Measurements from ENCODE around the gene UQCC5.

The UQCC5 gene

GRCh38 chr3:52536369-52537164 is at the start of gene UQCC5:
Gene UQCC5 (plus strand): TSS chr3:52536605. CDS start chr3:52536756, 151 bp downstream.
- peak; percentile 94 to 97 (median 97) for DNase-seq (ENCODE audit: low read depth in 2 of 3, low spot score in 1 of 3)

- no peak for DNase-seq (ENCODE audit: low read depth in 2 of 3, low spot score in 1 of 3)
These were observed 49.2 kb upstream of the UQCC5 start for GRCh38 chr3:52487050-52487787.

- no peak for DNase-seq (ENCODE audit: low read depth in 2 of 3, low spot score in 1 of 3)
These were observed 48.4 kb upstream of the UQCC5 start for GRCh38 chr3:52487788-52488691.

- no peak for DNase-seq (ENCODE audit: low read depth in 2 of 3, low spot score in 1 of 3)
These were observed 47.7 kb upstream of the UQCC5 start for GRCh38 chr3:52488746-52489145.

GRCh38 chr3:52489453-52489852 is 47.0 kb upstream of the UQCC5 start:
- no peak for DNase-seq (ENCODE audit: low read depth in 2 of 3, low spot score in 1 of 3)

GRCh38 chr3:52490035-52490938 is 46.1 kb upstream of the UQCC5 start:
- DNase-seq (ENCODE audit: low read depth in 2 of 3, low spot score in 1 of 3) = no peak

GRCh38 chr3:52490939-52491526 is 45.4 kb upstream of the UQCC5 start:
- no peak for DNase-seq (ENCODE audit: low read depth in 2 of 3, low spot score in 1 of 3)

GRCh38 chr3:52492059-52492458 is 44.3 kb upstream of the UQCC5 start:
- no peak for DNase-seq (ENCODE audit: low read depth in 2 of 3, low spot score in 1 of 3)

- no peak for DNase-seq (ENCODE audit: low read depth in 2 of 3, low spot score in 1 of 3)
These were observed 43.0 kb upstream of the UQCC5 start for GRCh38 chr3:52493232-52494017.

GRCh38 chr3:52494445-52494844 is 42.0 kb upstream of the UQCC5 start:
- DNase-seq (ENCODE audit: low read depth in 2 of 3, low spot score in 1 of 3) = no peak

GRCh38 chr3:52494886-52495495 is 41.4 kb upstream of the UQCC5 start, which contains the start of gene STAB1:
Gene STAB1 (plus strand): TSS chr3:52495338. CDS start chr3:52495414, 76 bp downstream.
- DNase-seq (ENCODE audit: low read depth in 2 of 3, low spot score in 1 of 3) = no peak

- DNase-seq (ENCODE audit: low read depth in 2 of 3, low spot score in 1 of 3) = no peak
These were observed 40.4 kb upstream of the UQCC5 start for GRCh38 chr3:52495777-52496602.

GRCh38 chr3:52498137-52499054 is 38.0 kb upstream of the UQCC5 start:
- no peak for DNase-seq (ENCODE audit: low read depth in 2 of 3, low spot score in 1 of 3)

- no peak for DNase-seq (ENCODE audit: low read depth in 2 of 3, low spot score in 1 of 3)
These were observed 35.4 kb upstream of the UQCC5 start for GRCh38 chr3:52501046-52501445.

- DNase-seq (ENCODE audit: low read depth in 2 of 3, low spot score in 1 of 3) = no peak
These were observed 34.4 kb upstream of the UQCC5 start for GRCh38 chr3:52502001-52502400.

GRCh38 chr3:52502808-52503350 is 33.5 kb upstream of the UQCC5 start:
- no peak for DNase-seq (ENCODE audit: low read depth in 2 of 3, low spot score in 1 of 3)

All from stimulated activated CD4-positive, alpha-beta T cell treated with anti-CD3 and anti-CD28 coated beads, Interleukin-12 subunit alpha, Interleukin-12 subunit beta, amount 100 ng/mL, for 48 hours (primary cell).